GM23338 (cell line): Measurements from ENCODE around the gene EEPD1. TPM values are rescaled to one million over a fixed set of nuclear protein-coding genes. Genes with fewer than 3 reads are reported as not detected.

Source experiments
- ATAC-seq: fragments of 200-7000 bp; cut with Tn5 transposase; 3 replicates; pipeline ENCODE4 v1.9.1; 2020
- DNase-seq: peaks from one replicate; pipeline ENCODE4 v3.0.0-alpha.2; 2015; ENCODE audit warnings: low spot score
- H2AFZ ChIP-seq: fragments of 200-600 bp; sonication (generic); 2 replicates; pipeline ENCODE4 v1.8.0; 2016; ENCODE audit warnings: antibody characterized with exemption, mild to moderate bottlenecking, moderate library complexity
- H3F3A ChIP-seq: fragments of 200-600 bp; sonication (generic); replicated peaks from 2 replicates; pipeline ENCODE4 v1.8.0; 2017; ENCODE audit warnings: antibody characterized with exemption, mixed run types, low read depth
- H3K27ac ChIP-seq: fragments of 200-600 bp; sonication (generic); 2 replicates; pipeline ENCODE4 v1.6.1; 2016; ENCODE audit warnings: low read depth
- H3K27me3 ChIP-seq: fragments of 200-600 bp; sonication (generic); 2 replicates; pipeline ENCODE4 v1.8.0; 2016; ENCODE audit warnings: mild to moderate bottlenecking, mixed run types, moderate library complexity; ENCODE audit not compliant: insufficient read depth
- H3K36me3 ChIP-seq: fragments of 200-600 bp; sonication (generic); 2 replicates; pipeline ENCODE4 v1.8.0; 2016; ENCODE audit warnings: mild to moderate bottlenecking; ENCODE audit not compliant: insufficient read depth
- H3K4me1 ChIP-seq: fragments of 200-600 bp; sonication (generic); 2 replicates; pipeline ENCODE4 v1.8.0; 2016; ENCODE audit warnings: mild to moderate bottlenecking, moderate library complexity; ENCODE audit not compliant: insufficient read depth
- H3K4me2 ChIP-seq: fragments of 200-600 bp; sonication (generic); 2 replicates; pipeline ENCODE4 v1.7.1; 2017; ENCODE audit warnings: mixed run types
- H3K4me3 ChIP-seq: fragments of 200-600 bp; sonication (generic); 2 replicates; pipeline ENCODE4 v1.6.1; 2016; ENCODE audit warnings: mixed run types
- H3K79me2 ChIP-seq: fragments of 200-600 bp; sonication (generic); replicated peaks from 2 replicates; pipeline ENCODE4 v1.8.0; 2017; ENCODE audit warnings: mild to moderate bottlenecking; ENCODE audit not compliant: insufficient read depth
- H3K9me2 ChIP-seq: fragments of 200-600 bp; sonication (generic); 2 replicates; pipeline ENCODE4 v1.8.0; 2017; ENCODE audit not compliant: insufficient read depth
- H4K20me1 ChIP-seq: fragments of 200-600 bp; sonication (generic); replicated peaks from 2 replicates; pipeline ENCODE4 v1.8.0; 2017; ENCODE audit warnings: mild to moderate bottlenecking; ENCODE audit not compliant: insufficient read depth
- H3K27ac Mint-ChIP-seq: 2 replicates; pipeline ENCODE4 v1.8.0; 2020; ENCODE audit warnings: inconsistent platforms, mild to moderate bottlenecking, moderate library complexity, mixed read lengths
- H3K27me3 Mint-ChIP-seq: 3 replicates; pipeline ENCODE4 v1.8.0; 2022; ENCODE audit warnings: low read depth, mild to moderate bottlenecking, moderate library complexity, mixed read lengths, inconsistent platforms; ENCODE audit not compliant: insufficient read depth, poor library complexity
- H3K36me3 Mint-ChIP-seq: 3 replicates; pipeline ENCODE4 v1.8.0; 2021; ENCODE audit warnings: low read depth, mild to moderate bottlenecking, inconsistent platforms, moderate library complexity, mixed read lengths
- H3K4me1 Mint-ChIP-seq: 3 replicates; pipeline ENCODE4 v1.8.0; 2020; ENCODE audit warnings: mild to moderate bottlenecking, inconsistent platforms, mixed read lengths
- H3K4me3 Mint-ChIP-seq: 3 replicates; pipeline ENCODE4 v1.8.0; 2021; ENCODE audit warnings: moderate library complexity, mild to moderate bottlenecking, inconsistent platforms, mixed read lengths
- H3K9me3 Mint-ChIP-seq: 3 replicates; pipeline ENCODE4 v1.8.0; 2020; ENCODE audit warnings: moderate library complexity, mild to moderate bottlenecking, inconsistent platforms, mixed read lengths
- CREB1 ChIP-seq: fragments of 250-450 bp; sonication (Bioruptor Pico); IDR thresholded peaks from 2 replicates; pipeline ENCODE4 v1.5.0; 2020; ENCODE audit warnings: low read depth, mild to moderate bottlenecking, moderate library complexity
- EZH2 ChIP-seq: fragments of 200-600 bp; sonication (generic); IDR thresholded peaks from one replicate; pipeline ENCODE4 v1.8.0; 2017; ENCODE audit warnings: antibody characterized with exemption, mild to moderate bottlenecking, low read depth; ENCODE audit not compliant: unreplicated experiment
- EZH2phosphoT487 ChIP-seq: fragments of 200-600 bp; sonication (generic); IDR thresholded peaks from one replicate; pipeline ENCODE4 v1.8.1; 2018; ENCODE audit warnings: antibody characterized with exemption; ENCODE audit not compliant: unreplicated experiment
- JUNB ChIP-seq: IDR thresholded peaks from one replicate; pipeline ENCODE4 v1.6.1; 2016; ENCODE audit warnings: antibody characterized with exemption; ENCODE audit not compliant: unreplicated experiment
- NANOG ChIP-seq: IDR thresholded peaks from 2 replicates; pipeline ENCODE4 v1.6.1; 2016; ENCODE audit warnings: antibody characterized with exemption, borderline replicate concordance
- POLR2AphosphoS5 ChIP-seq: IDR thresholded peaks from 2 replicates; pipeline ENCODE4 v1.6.1; 2016; ENCODE audit warnings: antibody characterized with exemption, low read depth
- STAT1 ChIP-seq: IDR thresholded peaks from one replicate; pipeline ENCODE4 v1.6.1; 2016; ENCODE audit warnings: antibody characterized with exemption; ENCODE audit not compliant: unreplicated experiment
- ZNF114 ChIP-seq: fragments of 250-450 bp; sonication (Bioruptor Pico); IDR thresholded peaks from 2 replicates; pipeline ENCODE4 v1.5.0; 2020; ENCODE audit warnings: mild to moderate bottlenecking, moderate library complexity
- ZNF331 ChIP-seq: fragments of 250-450 bp; sonication (Bioruptor Pico); IDR thresholded peaks from 2 replicates; pipeline ENCODE4 v1.5.0; 2020; ENCODE audit warnings: low read depth, mild to moderate bottlenecking, moderate library complexity
- ZNF462 ChIP-seq: fragments of 250-450 bp; sonication (Bioruptor Pico); IDR thresholded peaks from 2 replicates; pipeline ENCODE4 v1.5.0; 2020; ENCODE audit warnings: mild to moderate bottlenecking, moderate library complexity
- polyA plus RNA-seq: library from polyadenylated mRNA; unstranded; fragments of >200 nt; fragmentation: Nextera tagmentation; extraction: Ambion mirVana; gene quantifications from 2 replicates; pipeline ENCODE4 v1.2.1, GENCODE V29; 2016
- total RNA-seq: library from RNA; depleted of rRNA; stranded (reverse); fragments of >200 nt; shearing (Covaris generic); gene quantifications from 2 replicates; pipeline ENCODE4 v1.2.3, GENCODE V29; 2014
- TF ChIP-seq, protein P1 (sequence below): IDR thresholded peaks from 2 replicates; pipeline ENCODE4 v1.6.1; 2016; ENCODE audit warnings: antibody characterized with exemption

The EEPD1 gene
- total and polyA plus RNA-seq, 2 experiments from 2014 or later, result 4.1 to 17.1 TPM

DNA sequence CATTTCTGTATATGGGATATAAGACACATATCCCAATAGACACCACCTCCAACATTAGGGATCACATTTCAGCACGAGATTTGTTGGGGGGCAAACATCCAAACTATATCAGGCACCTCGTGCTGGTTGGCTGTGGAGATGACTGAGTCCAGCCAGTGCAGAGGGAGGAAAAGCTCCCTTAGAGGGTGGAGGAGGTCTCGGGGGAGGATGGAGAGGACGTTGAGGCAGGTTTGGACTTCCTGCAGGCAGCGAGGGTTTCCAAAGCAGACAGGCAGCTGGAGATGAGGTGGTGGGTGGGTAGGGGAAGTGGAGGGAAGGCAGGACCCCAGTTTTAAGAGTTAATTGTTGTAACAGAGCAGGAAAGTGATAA lies 56.7 kb downstream of the EEPD1 start:
- H3K4me1 Mint-ChIP-seq, result peaks cover 50% of the 10 kb centered on the region
- no peak overlapping the region for H3K4me2 ChIP-seq
- TF ChIP-seq EZH2 (no peak), POLR2AphosphoS5 (no peak), STAT1 (no peak)
- TF ChIP-seq, protein P1, sequence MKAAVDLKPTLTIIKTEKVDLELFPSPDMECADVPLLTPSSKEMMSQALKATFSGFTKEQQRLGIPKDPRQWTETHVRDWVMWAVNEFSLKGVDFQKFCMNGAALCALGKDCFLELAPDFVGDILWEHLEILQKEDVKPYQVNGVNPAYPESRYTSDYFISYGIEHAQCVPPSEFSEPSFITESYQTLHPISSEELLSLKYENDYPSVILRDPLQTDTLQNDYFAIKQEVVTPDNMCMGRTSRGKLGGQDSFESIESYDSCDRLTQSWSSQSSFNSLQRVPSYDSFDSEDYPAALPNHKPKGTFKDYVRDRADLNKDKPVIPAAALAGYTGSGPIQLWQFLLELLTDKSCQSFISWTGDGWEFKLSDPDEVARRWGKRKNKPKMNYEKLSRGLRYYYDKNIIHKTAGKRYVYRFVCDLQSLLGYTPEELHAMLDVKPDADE, result no peak
- no peak overlapping the region for H3K27ac ChIP-seq
- no peak overlapping the region for H3K4me3 ChIP-seq
- ATAC-seq, result no peak
- H3K36me3 ChIP-seq, result no peaks in the 10 kb centered on the region
- no peaks in the 10 kb centered on the region; the same call in 2 of the 3 replicates for H3K9me3 Mint-ChIP-seq
- H3K27ac Mint-ChIP-seq, result no peak overlapping the region
- H2AFZ ChIP-seq, result no peak overlapping the region
- DNase-seq, result no peak
- no peaks in the 10 kb centered on the region; the same call in 1 of the 2 replicates for H4K20me1 ChIP-seq
- H3K4me1 ChIP-seq, result peaks cover 12% of the 10 kb centered on the region
- H3K27me3 Mint-ChIP-seq, result peaks cover 8% of the 10 kb centered on the region
- H3K4me3 Mint-ChIP-seq, result no peak overlapping the region
- H3K79me2 ChIP-seq, result no peaks in the 10 kb centered on the region
- H3K9me2 ChIP-seq, result no peaks in the 10 kb centered on the region
- no peaks in the 10 kb centered on the region for H3K27me3 ChIP-seq
- H3F3A ChIP-seq, result no peaks in the 10 kb centered on the region
- H3K36me3 Mint-ChIP-seq, result peaks cover 6% of the 10 kb centered on the region; the same call in 2 of the 3 replicates

DNA sequence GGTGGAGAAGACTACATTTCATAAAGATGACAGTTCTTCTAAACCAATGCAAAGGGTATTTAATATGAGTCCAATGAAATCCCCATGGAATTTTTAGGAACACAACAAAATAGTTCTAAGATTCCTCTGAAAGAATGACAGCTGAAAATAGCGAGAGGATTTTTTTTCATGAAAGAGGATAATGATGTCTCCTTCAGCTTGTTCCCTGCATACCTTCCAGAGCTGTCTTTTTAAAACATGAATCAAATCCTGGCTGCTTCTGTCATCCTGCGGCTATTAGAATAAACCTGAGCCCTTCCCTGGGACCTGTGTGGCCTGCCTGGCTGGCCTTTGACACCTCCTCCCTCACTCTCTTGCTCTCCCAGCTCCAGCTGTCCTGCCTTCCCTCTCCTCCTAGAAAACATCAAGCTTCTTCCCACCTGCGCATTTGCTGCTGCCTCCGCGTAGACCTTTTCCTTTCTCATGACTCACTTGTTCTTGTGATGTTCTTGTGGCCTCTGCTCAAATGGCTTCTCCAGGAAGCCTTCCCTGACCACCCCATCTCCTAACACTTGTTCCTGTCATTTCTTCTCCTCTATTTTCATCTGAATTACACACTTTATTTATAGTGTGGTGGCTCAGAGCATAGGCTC lies 57.4 kb downstream of the EEPD1 start:
- Histone ChIP-seq H3K27me3 (no peaks in the 10 kb centered on the region), H3K36me3 (no peaks in the 10 kb centered on the region), H3F3A (no peaks in the 10 kb centered on the region), H3K79me2 (no peaks in the 10 kb centered on the region), H3K4me3 (no peak overlapping the region), H3K9me2 (no peaks in the 10 kb centered on the region), H3K4me2 (no peak overlapping the region), H4K20me1 (no peaks in the 10 kb centered on the region; the same call in 1 of the 2 replicates), H3K4me1 (peaks cover 18% of the 10 kb centered on the region), H2AFZ (no peak overlapping the region), H3K27ac (no peak overlapping the region)
- H3K4me1 Mint-ChIP-seq, result peaks cover 49% of the 10 kb centered on the region
- no peak for DNase-seq
- H3K27me3 Mint-ChIP-seq, result peaks cover 8% of the 10 kb centered on the region
- no peak overlapping the region for H3K4me3 Mint-ChIP-seq
- peaks cover 6% of the 10 kb centered on the region; the same call in 2 of the 3 replicates for H3K36me3 Mint-ChIP-seq
- H3K27ac Mint-ChIP-seq, result no peak overlapping the region
- ATAC-seq, result no peak
- no peaks in the 10 kb centered on the region; the same call in 2 of the 3 replicates for H3K9me3 Mint-ChIP-seq
- no peak for TF ChIP-seq ZNF114 (CRISPR knock-in tag)
- TF ChIP-seq POLR2AphosphoS5, result no peak
- no peak for TF ChIP-seq ZNF331
- TF ChIP-seq EZH2phosphoT487, result no peak
- no peak for TF ChIP-seq JUNB
- TF ChIP-seq, protein P1, result no peak
- no peak for TF ChIP-seq CREB1 (CRISPR knock-in tag)
- TF ChIP-seq EZH2, result no peak
- no peak for TF ChIP-seq NANOG
- no peak for TF ChIP-seq ZNF462 (CRISPR knock-in tag)
